ENCODE data around the gene GRIK2. TPM values are rescaled to one million over a fixed set of nuclear protein-coding genes. Genes with fewer than 3 reads are reported as not detected.

GRIK2 gene
- total and polyA plus RNA-seq, 9 donors = 0.12 to 4.1 (median 0.89) TPM; not detected in 1

DNA sequence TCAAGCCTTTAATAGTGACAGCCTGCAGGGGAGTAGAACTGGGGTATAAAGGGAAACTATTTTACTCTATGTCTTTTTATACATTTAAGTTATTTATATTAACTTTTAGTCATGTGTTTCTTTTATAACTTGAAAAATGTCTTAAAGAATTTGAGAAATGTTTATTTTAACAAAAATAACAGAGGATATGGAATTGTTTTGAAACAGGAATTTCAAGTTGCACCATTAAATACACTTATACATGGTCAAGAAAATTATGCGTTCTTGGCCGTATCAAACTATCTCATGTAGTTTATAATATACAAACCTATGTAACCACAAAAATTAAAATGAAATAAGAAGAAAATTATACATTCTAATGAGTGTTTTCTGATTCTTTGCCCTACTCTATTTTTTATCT lies 282.7 kb downstream of the GRIK2 start:
- WGBS, 3 donors = 79 to 86% (median 86%) methylated on average over 2 of the region's 2 CpGs
- no peak overlapping the region for H3K4me3 ChIP-seq
- no peaks in the 10 kb centered on the region for H3K36me3 ChIP-seq
- no peaks in the 10 kb centered on the region for H3K27me3 ChIP-seq
- no peaks in the 10 kb centered on the region for H3K4me1 ChIP-seq (ENCODE audit: insufficient read depth)
- intact Hi-C loops (cut with DNase I) = no loop called here
- H3K9me3 ChIP-seq = no peaks in the 10 kb centered on the region
- DNase-seq = no peak
- TF ChIP-seq EP300 (IDR thresholded peaks at IDR 0.05) (no peak), POLR2A (IDR thresholded peaks at IDR 0.05) (no peak), CTCF (IDR thresholded peaks at IDR 0.05) (no peak)
- H3K27ac ChIP-seq = no peak overlapping the region

DNA sequence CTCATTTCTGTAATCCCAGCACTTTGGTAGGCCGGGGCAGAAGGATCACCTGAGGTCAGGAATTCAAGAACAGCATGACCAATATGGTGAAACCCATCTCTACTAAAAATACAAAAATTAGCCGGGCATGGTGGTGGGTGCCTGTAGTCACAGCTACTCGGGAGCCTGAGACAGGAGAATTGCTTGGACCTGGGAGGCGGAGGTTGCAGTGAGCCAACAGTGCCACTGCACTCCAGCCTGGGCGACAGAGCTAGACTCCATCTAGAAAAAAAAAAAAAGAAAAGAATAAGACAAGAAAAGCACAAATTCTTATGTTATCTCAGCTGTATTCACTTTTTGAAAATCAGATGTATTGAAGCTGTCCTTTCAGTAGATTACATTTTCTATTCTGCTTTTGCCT lies 289.4 kb downstream of the GRIK2 start:
- WGBS, 3 donors = 86 to 95% (median 94%) methylated on average over 5 of the region's 5 CpGs
- intact Hi-C loops (cut with DNase I) = no loop called here
- H3K4me3 ChIP-seq = no peak overlapping the region

GRCh38 chr6:101683884-101684283 lies 290.4 kb downstream of the GRIK2 start:
- no peak overlapping the region for H3K4me3 ChIP-seq
- no peak for TF ChIP-seq POLR2A (IDR thresholded peaks at IDR 0.05)
- TF ChIP-seq EP300 (IDR thresholded peaks at IDR 0.05) = no peak
- no peak for TF ChIP-seq CTCF (IDR thresholded peaks at IDR 0.05)

More for the DNA sequence above, 289.4 kb downstream of the GRIK2 start:
- no peaks in the 10 kb centered on the region for H3K36me3 ChIP-seq
- H3K27me3 ChIP-seq = peaks cover 2% of the 10 kb centered on the region
- H3K9me3 ChIP-seq = no peaks in the 10 kb centered on the region
- no peak overlapping the region for H3K27ac ChIP-seq
- DNase-seq = no peak
- TF ChIP-seq EP300 (IDR thresholded peaks at IDR 0.05) (no peak), POLR2A (IDR thresholded peaks at IDR 0.05) (no peak), CTCF (IDR thresholded peaks at IDR 0.05) (no peak)
- H3K4me1 ChIP-seq (ENCODE audit: insufficient read depth) = no peaks in the 10 kb centered on the region

DNA sequence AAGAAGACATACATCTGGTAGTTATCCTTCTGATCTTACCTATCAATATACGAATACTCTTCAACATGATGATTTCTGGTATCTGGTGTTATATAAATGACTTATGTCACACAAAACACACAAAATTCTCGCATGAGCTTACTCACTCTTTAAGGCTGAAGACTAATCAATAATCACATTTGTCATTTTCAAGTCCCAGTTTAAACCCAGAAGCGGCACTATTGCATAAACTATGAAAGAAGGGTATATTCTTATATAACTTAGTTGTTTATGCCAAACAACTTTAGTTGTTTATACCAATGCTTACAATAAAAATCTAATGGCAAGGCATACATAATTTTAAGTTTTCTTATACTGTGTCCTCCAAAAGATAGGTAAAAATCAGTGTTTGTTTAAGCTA lies 293.1 kb downstream of the GRIK2 start:
- no peak overlapping the region for H3K4me3 ChIP-seq
- no peaks in the 10 kb centered on the region for H3K4me1 ChIP-seq (ENCODE audit: insufficient read depth)
- no peak for TF ChIP-seq POLR2A (IDR thresholded peaks at IDR 0.05)
- no peak for TF ChIP-seq EP300 (IDR thresholded peaks at IDR 0.05)
- H3K27ac ChIP-seq = no peak overlapping the region
- DNase-seq = no peak
- intact Hi-C loops (cut with DNase I) = no loop called here
- H3K27me3 ChIP-seq = peaks cover 2% of the 10 kb centered on the region
- WGBS, 3 donors = 91 to 94% (median 92%) methylated on average over 3 of the region's 3 CpGs
- H3K36me3 ChIP-seq = no peaks in the 10 kb centered on the region
- H3K9me3 ChIP-seq = no peaks in the 10 kb centered on the region

More at GRCh38 chr6:101683884-101684283, 290.4 kb downstream of the GRIK2 start:
- Histone ChIP-seq H3K36me3 (no peaks in the 10 kb centered on the region), H3K27me3 (peaks cover 2% of the 10 kb centered on the region), H3K27ac (no peak overlapping the region), H3K4me1 (ENCODE audit: insufficient read depth) (no peaks in the 10 kb centered on the region), H3K9me3 (no peaks in the 10 kb centered on the region)
- WGBS, 3 donors = 84 to 90% (median 85%) methylated on average over 1 of the region's 1 CpG
- intact Hi-C loops (cut with DNase I) = no loop called here
- no peak for DNase-seq

DNA sequence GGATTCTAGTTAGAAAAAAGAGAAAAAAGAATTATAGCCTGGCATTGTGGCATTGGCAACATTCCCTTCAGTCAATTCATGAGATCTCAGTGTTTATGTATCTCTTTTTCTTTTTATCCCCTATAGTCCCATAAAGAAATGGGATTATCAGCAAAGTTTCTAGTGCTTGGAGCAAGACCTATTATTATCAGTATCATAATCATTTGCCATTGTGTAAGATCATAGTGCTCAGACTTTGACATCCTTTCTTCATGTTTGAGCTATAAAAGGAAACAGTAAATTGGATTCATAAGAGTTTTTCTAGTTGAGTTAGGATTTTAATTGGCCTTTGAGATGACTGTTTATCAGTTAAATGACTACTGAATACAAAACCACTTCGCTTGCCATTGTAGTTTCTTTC lies 295.6 kb downstream of the GRIK2 start:
- WGBS, 3 donors = 89 to 98% (median 89%) methylated on average over 1 of the region's 1 CpG
- Histone ChIP-seq H3K4me3 (no peak overlapping the region), H3K4me1 (ENCODE audit: insufficient read depth) (no peaks in the 10 kb centered on the region), H3K27ac (no peak overlapping the region), H3K9me3 (no peaks in the 10 kb centered on the region), H3K36me3 (no peaks in the 10 kb centered on the region), H3K27me3 (no peaks in the 10 kb centered on the region)
- TF ChIP-seq CTCF (IDR thresholded peaks at IDR 0.05) = no peak
- no peak for TF ChIP-seq POLR2A (IDR thresholded peaks at IDR 0.05)
- TF ChIP-seq EP300 (IDR thresholded peaks at IDR 0.05) = no peak
- DNase-seq = no peak
- intact Hi-C loops (cut with DNase I) = no loop called here

Measured in ovary (tissue), 9 donors.